Kasumi-1 (cell line): ENCODE results near the gene NCAPD2.

Source experiments
- DNase-seq, 2 experiments: peaks; one replicate each; lab custom pipeline; 2025; lab: John Stamatoyannopoulos, UW

NCAPD2 gene

DNA sequence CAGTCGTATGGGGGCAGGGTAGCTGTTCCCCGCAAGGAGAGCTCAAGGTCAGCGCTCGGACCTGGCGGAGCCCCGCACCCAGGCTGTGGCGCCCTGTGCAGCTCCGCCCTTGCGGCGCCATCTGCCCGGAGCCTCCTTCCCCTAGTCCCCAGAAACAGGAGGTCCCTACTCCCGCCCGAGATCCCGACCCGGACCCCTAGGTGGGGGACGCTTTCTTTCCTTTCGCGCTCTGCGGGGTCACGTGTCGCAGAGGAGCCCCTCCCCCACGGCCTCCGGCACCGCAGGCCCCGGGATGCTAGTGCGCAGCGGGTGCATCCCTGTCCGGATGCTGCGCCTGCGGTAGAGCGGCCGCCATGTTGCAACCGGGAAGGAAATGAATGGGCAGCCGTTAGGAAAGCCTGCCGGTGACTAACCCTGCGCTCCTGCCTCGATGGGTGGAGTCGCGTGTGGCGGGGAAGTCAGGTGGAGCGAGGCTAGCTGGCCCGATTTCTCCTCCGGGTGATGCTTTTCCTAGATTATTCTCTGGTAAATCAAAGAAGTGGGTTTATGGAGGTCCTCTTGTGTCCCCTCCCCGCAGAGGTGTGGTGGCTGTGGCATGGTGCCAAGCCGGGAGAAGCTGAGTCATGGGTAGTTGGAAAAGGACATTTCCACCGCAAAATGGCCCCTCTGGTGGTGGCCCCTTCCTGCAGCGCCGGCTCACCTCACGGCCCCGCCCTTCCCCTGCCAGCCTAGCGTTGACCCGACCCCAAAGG lies 41.2 kb downstream of the NCAPD2 start:
- DNase-seq: peak in 1 of 2 experiments; percentile 15

DNA sequence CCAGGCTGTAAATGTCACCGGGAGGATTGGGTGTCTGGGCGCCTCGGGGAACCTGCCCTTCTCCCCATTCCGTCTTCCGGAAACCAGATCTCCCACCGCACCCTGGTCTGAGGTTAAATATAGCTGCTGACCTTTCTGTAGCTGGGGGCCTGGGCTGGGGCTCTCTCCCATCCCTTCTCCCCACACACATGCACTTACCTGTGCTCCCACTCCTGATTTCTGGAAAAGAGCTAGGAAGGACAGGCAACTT lies 41.7 kb downstream of the NCAPD2 start:
- no peak for DNase-seq

GRCh38 chr12:6535960-6536847 lies 42.3 kb downstream of the NCAPD2 start:
- no peak for DNase-seq

DNA sequence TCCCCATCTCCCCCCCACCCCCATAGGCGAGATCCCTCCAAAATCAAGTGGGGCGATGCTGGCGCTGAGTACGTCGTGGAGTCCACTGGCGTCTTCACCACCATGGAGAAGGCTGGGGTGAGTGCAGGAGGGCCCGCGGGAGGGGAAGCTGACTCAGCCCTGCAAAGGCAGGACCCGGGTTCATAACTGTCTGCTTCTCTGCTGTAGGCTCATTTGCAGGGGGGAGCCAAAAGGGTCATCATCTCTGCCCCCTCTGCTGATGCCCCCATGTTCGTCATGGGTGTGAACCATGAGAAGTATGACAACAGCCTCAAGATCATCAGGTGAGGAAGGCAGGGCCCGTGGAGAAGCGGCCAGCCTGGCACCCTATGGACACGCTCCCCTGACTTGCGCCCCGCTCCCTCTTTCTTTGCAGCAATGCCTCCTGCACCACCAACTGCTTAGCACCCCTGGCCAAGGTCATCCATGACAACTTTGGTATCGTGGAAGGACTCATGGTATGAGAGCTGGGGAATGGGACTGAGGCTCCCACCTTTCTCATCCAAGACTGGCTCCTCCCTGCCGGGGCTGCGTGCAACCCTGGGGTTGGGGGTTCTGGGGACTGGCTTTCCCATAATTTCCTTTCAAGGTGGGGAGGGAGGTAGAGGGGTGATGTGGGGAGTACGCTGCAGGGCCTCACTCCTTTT lies 43.1 kb downstream of the NCAPD2 start:
- DNase-seq: no peak

GRCh38 chr12:6537580-6538419 lies 43.9 kb downstream of the NCAPD2 start:
- DNase-seq: peak; percentile 41 to 43

- DNase-seq: no peak
Measured at GRCh38 chr12:6538420-6539313, 44.8 kb downstream of the NCAPD2 start.

GRCh38 chr12:6539314-6539682 lies 45.4 kb downstream of the NCAPD2 start:
- DNase-seq: no peak

- no peak for DNase-seq
Measured at GRCh38 chr12:6539707-6540134, 45.8 kb downstream of the NCAPD2 start.

DNA sequence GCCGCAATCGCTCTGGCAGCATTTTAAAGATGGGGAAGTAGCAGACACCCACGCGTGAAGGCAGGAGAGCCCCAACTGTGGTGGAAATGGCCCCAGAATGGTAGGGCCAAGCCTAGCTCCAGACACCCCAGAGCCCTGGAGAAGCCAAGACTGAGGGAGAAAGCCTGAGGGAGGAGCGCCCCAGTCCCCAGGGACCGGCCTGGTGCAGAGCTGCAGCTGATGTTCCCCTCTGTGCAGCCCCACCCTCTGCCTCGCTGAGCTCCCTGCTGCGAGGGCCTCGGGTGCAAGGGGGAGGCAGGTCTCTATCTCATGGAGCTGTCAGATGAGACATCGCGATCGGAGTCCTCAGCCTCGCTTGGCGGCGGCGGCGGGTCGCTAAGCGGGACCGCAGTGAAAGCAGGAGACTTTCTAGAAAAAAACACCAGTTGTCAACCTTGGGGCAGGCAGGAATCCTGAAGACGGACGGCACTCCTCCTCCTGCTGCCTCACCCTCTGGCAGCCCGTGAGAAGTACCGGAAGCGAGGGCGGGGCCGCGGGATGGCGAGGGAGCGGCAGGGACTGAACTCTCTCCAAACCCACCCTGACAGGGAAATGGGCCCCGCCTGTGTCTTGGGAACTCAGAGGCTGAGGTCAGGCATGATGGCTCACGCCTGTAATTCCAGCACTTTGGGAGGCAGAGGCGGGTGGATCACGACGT lies 46.4 kb downstream of the NCAPD2 start:
- peak; percentile 35 to 51 for DNase-seq

DNA sequence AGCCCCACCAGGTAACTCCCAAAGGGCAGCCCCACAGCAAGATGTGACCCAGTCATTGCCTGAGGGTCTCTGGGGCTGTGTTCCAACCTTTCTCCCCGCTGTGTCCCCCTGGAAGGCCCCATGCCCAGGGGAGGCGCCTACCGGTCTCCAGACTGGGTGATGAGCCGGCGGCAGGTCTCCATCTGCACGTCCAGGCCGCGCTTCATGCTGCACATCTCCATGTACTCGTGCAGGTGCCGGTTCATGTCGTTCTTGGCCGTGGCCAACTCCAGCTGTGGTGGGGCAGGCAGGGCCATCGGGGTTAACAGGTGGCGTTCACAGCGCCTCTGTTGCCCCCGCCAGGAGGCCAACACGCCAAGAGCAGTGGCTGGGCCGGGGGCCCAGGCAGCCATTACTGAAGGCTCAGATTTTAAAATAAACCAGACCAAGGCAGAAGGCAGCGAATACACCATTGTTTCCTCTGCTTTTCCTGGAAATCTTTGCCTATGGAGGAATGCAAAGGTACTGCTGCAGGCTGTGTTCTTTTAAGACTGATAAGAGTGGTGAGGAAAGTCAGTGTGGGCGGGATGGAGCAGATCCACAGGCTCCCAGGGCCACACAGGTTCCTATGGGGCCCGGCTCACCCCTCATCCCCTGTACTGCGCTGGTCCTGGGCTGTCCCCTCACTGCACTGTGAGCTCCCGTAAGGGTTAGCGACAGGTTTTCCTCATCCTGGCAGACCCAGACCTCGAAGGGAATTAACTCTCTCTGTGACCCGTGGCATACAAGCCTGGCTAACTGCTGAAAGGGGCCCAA lies 47.7 kb downstream of the NCAPD2 start:
- DNase-seq: no peak

GRCh38 chr12:6542209-6543009 lies 48.5 kb downstream of the NCAPD2 start:
- no peak for DNase-seq

GRCh38 chr12:6546016-6546415 lies 52.1 kb downstream of the NCAPD2 start:
- no peak for DNase-seq

GRCh38 chr12:6547566-6547965 lies 53.7 kb downstream of the NCAPD2 start:
- DNase-seq: no peak

DNA sequence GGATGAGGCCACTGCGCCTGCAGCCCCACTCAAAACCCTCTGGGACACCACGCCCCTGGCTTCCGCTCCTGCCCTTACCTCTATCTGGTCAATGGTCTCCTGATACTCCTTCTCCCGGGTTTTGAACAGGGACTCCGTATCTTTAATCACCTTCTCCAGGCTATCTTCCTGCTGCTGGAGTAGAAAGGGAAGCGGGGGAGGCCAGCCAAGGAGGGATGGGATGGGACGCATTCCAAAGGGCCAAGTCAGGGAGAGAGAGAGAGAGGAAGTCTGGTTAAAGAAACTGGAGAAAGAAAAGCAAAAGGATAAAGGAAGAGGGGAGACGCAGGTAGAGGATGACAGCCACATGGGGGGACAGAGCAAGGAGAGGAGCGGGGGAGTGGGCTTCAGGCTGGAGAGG lies 54.1 kb downstream of the NCAPD2 start:
- no peak for DNase-seq

- no peak for DNase-seq
Measured at GRCh38 chr12:6548556-6548955, 54.7 kb downstream of the NCAPD2 start.

DNA sequence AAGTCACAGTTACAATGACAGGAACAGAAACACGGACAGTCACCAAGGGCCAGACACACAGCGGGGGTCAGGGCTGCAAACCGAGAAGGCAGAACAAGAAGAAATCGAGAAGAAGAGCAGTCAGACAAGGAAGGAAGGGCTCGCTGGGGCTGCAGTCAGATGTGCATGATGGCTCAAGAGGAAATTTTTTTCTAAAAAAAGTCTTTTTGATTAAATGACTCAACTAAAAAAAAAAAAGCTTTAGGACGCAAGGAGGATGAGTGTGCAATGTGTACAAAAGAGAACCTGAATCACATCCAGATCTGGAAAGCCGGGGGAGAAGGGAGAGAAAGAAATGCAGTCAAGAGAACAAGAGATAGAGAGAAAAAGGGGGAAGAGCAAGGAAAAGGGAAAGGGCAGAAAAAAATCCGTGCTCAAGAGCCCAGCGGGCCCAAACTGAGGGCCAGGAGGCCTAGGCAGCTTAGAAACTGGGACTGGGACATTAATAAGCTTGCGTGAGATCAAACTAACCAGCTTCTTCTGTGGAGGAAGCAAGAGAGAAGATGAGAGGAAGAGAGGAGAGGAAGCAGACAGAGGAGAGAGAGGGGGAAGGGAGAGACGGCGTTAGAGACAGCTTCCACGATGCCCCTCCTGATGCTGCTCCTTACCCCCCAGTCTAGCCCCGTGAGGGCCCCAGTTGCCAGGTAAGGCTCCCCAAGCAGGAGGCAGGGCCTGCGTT lies 55.2 kb downstream of the NCAPD2 start:
- DNase-seq: no peak

- DNase-seq: no peak
Measured at GRCh38 chr12:6549684-6550151, 55.8 kb downstream of the NCAPD2 start.
